Glutamatergic neuron (in vitro differentiated cells): ENCODE data around the gene PRKAR1B. TPM values are rescaled to one million over a fixed set of nuclear protein-coding genes. Genes with fewer than 3 reads are reported as not detected.
"Not testable (repeated sequence)": the region's sequence is repeated elsewhere in the genome, so short reads cannot be mapped to it uniquely, and the experiment has no call there.

ENCODE experiments used
- DNase-seq: peaks from one replicate; pipeline ENCODE4 v3.0.0; 2022
- H3K27ac Mint-ChIP-seq: one replicate; pipeline ENCODE4 v1.8.0; 2020; ENCODE audit warnings: mild to moderate bottlenecking, mixed read lengths, inconsistent platforms; ENCODE audit not compliant: unreplicated experiment
- H3K27me3 Mint-ChIP-seq: one replicate; pipeline ENCODE4 v1.8.0; 2020; ENCODE audit warnings: mild to moderate bottlenecking, moderate library complexity, mixed read lengths, inconsistent platforms; ENCODE audit not compliant: unreplicated experiment
- H3K36me3 Mint-ChIP-seq: one replicate; pipeline ENCODE4 v1.8.0; 2020; ENCODE audit warnings: mild to moderate bottlenecking, mixed read lengths, inconsistent platforms; ENCODE audit not compliant: unreplicated experiment
- H3K4me1 Mint-ChIP-seq: one replicate; pipeline ENCODE4 v1.8.0; 2020; ENCODE audit warnings: mild to moderate bottlenecking, low read depth, mixed read lengths, inconsistent platforms; ENCODE audit not compliant: unreplicated experiment
- H3K4me3 Mint-ChIP-seq: one replicate; pipeline ENCODE4 v1.8.0; 2020; ENCODE audit warnings: mild to moderate bottlenecking, mixed read lengths, inconsistent platforms; ENCODE audit not compliant: unreplicated experiment
- H3K9me3 Mint-ChIP-seq: one replicate; pipeline ENCODE4 v1.8.0; 2020; ENCODE audit warnings: mild to moderate bottlenecking, moderate library complexity, mixed read lengths, inconsistent platforms; ENCODE audit not compliant: unreplicated experiment
- total RNA-seq: library from RNA; stranded (reverse); fragmentation: NEBNext Ultra II Directional; extraction: Animal tissue kit (Norgen Biotek cat#: 25700); gene quantifications from one replicate; pipeline ENCODE4 v1.2.1, GENCODE V29; 2021; ENCODE audit not compliant: unreplicated experiment
- TF ChIP-seq, protein P1 (sequence below): fragments of 200-600 bp; sonication (generic); IDR thresholded peaks from one replicate; pipeline ENCODE4 v1.5.0; 2021; ENCODE audit not compliant: partially characterized antibody, unreplicated experiment

Gene PRKAR1B
- total RNA-seq, 1 donor from 2014 or later: 12.8 TPM

DNA sequence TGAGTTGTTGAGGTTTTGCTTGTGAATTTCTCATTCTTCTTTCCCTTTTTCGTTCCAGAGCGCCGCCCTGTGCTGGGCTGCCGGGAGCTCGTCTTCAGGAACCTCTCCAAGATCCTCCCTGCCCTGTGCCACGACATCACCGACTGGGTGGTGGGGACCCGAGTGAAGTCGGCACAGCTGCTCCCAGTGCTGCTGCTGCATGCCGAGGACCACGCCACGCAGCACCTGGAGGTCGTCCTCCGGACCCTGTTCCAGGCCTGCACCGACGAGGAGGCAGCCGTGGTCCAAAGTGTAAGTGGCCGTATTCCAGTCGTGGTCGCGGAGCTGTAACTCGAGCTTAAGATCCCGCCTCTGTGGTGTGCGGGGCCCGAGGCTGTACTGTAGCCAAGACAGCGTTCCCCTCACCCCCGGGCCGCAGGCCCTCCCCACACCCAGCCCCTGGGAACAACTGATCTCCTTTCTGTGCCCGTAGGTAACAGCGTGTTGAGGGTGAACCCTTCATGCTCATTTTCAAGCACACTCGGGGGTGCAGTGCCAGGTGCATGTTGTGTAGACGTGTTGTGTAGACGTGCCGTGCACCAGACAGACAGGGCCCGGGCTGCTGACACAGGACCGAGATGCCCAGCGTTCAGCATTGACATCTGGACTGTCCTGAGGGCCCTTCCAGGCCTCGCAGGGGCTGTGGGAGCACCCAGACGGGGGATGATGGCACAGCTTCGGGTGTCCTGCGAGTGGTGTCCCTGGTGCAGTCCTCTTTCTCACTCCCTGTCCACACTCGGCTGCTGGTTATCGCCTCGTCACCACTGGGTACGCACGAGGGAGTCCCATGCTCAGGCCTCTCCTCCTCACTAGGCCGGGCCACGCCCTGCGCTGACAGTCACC, 27.7 kb upstream of the PRKAR1B start:
- Mint-ChIP-seq H3K27ac (no peak overlapping the region), H3K9me3 (peaks cover 15% of the 10 kb centered on the region), H3K4me3 (no peak overlapping the region), H3K36me3 (peaks cover 21% of the 10 kb centered on the region), H3K4me1 (peaks cover 12% of the 10 kb centered on the region), H3K27me3 (peaks cover 16% of the 10 kb centered on the region)
- TF ChIP-seq, protein P1, sequence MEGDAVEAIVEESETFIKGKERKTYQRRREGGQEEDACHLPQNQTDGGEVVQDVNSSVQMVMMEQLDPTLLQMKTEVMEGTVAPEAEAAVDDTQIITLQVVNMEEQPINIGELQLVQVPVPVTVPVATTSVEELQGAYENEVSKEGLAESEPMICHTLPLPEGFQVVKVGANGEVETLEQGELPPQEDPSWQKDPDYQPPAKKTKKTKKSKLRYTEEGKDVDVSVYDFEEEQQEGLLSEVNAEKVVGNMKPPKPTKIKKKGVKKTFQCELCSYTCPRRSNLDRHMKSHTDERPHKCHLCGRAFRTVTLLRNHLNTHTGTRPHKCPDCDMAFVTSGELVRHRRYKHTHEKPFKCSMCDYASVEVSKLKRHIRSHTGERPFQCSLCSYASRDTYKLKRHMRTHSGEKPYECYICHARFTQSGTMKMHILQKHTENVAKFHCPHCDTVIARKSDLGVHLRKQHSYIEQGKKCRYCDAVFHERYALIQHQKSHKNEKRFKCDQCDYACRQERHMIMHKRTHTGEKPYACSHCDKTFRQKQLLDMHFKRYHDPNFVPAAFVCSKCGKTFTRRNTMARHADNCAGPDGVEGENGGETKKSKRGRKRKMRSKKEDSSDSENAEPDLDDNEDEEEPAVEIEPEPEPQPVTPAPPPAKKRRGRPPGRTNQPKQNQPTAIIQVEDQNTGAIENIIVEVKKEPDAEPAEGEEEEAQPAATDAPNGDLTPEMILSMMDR: no peak
- DNase-seq: no peak

DNA sequence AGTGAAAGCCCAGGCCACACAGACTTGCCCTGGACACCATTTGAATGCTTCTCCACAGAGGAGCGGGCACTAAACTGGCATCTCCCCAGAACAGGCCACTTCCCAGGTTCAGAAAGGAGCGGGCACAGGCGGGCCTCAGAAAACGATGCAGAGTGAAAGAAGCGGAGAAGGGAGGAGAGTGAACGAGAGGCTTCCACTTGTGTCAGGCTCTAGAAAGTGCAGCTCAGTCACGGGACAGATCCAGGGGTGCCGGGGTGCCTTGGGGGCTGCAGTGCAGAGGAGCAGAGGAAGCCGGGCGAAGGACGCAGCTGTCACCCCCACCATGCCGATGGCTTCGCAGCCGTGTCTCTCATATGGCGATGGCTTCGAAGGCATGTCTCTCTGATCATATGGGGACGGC, 26.1 kb upstream of the PRKAR1B start:
- peaks cover 18% of the 10 kb centered on the region for H3K4me1 Mint-ChIP-seq
- H3K9me3 Mint-ChIP-seq: peaks cover 17% of the 10 kb centered on the region
- no peak overlapping the region for H3K4me3 Mint-ChIP-seq
- H3K27me3 Mint-ChIP-seq: peaks cover 20% of the 10 kb centered on the region
- H3K27ac Mint-ChIP-seq: no peak overlapping the region
- DNase-seq: no peak
- H3K36me3 Mint-ChIP-seq: peaks cover 21% of the 10 kb centered on the region
- TF ChIP-seq, protein P1: no peak

DNA sequence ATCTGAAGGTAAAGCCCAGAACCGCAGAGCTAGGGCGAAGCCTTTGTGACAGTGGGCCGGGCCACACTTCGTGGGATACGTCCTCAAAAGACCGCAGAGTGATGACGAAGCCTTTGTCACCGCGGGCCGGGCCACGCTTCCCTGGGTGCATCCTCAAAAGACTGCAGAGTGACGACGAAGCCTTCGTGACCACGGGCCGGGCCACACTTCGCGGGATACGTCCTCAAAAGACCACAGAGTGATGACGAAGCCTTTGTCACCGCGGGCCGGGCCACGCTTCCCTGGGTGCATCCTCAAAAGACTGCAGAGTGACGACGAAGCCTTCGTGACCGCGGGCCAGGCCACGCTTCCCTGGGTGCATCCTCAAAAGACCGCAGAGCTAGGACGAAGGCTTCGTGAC, 25.2 kb upstream of the PRKAR1B start:
- Mint-ChIP-seq H3K36me3 (peaks cover 21% of the 10 kb centered on the region), H3K9me3 (peaks cover 17% of the 10 kb centered on the region), H3K4me1 (peaks cover 18% of the 10 kb centered on the region), H3K27me3 (peaks cover 22% of the 10 kb centered on the region)
- not testable (repeated sequence) for DNase-seq, H3K4me3 Mint-ChIP-seq, H3K27ac Mint-ChIP-seq

DNA sequence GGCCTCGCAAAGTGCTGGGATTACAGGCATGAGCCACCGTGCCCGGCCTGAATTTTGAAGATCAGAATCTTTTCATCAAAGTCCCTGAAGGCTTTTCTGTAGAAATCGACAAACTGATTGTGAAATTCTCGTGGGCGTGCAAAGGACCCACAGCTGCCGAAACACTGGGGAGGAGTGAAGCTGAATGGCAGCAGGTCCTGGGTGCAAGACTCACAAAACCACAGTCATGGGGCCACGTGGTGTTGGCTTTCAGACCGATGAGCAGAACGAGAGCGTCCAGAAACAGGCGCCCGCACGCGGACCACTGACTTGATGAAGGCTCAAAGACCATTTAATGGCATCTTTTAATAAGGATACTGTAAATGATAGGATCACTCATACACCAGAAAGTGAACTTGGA, 24.7 kb upstream of the PRKAR1B start:
- H3K9me3 Mint-ChIP-seq: peaks cover 18% of the 10 kb centered on the region
- peaks cover 26% of the 10 kb centered on the region for H3K27me3 Mint-ChIP-seq
- H3K27ac Mint-ChIP-seq: no peak overlapping the region
- DNase-seq: no peak
- H3K4me1 Mint-ChIP-seq: peaks cover 18% of the 10 kb centered on the region
- TF ChIP-seq, protein P1: no peak
- no peak overlapping the region for H3K4me3 Mint-ChIP-seq
- H3K36me3 Mint-ChIP-seq: peaks cover 21% of the 10 kb centered on the region

DNA sequence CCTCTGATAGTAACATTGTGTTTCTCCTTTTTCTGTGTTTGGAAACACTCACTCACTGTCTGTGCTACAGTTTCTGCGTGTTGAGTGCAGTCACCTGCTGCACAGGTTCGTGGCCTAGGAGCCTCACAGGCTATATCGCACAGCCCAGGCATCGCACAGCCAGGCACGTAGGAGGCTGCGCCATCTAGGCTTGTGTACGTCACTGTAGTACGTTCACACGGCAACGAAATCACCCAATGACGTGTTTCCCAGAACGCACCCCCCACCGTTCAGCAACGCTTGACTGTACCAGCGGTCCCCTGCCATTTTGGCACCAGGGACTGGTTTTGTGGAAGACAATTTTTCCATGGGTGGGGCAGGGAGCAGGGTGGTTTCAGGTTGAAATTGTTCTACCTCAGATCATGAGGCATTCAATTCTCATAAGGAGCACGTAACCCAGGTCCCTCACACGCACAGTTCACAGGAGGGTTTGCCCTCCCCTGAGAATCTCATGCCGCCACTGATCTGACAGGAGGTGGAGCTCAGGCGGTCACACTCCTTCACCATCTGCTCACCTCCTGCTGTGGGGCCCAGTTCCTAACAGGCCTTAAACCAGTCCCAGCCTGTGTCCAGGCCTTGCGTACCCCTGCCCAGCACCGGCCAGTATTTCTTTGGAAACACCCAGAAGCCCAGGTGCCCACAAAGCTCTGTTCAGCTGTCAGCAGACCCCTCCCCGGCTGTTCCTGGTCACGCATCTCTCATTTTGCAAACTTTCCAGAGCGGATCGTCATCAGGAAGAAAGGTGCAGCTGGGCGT, 23.2 kb upstream of the PRKAR1B start:
- H3K27ac Mint-ChIP-seq: peak overlapping the region; percentile 82
- peaks cover 18% of the 10 kb centered on the region for H3K4me1 Mint-ChIP-seq
- TF ChIP-seq, protein P1: no peak
- H3K27me3 Mint-ChIP-seq: peaks cover 27% of the 10 kb centered on the region
- H3K36me3 Mint-ChIP-seq: peaks cover 15% of the 10 kb centered on the region
- peak; percentile 52 for DNase-seq
- peak overlapping the region; percentile 15 for H3K4me3 Mint-ChIP-seq
- peaks cover 19% of the 10 kb centered on the region for H3K9me3 Mint-ChIP-seq
